GM12873 (cell line): ENCODE data around the gene DAPP1.

Experiments
- CTCF ChIP-seq: IDR thresholded peaks from 2 replicates; pipeline ENCODE4 v1.5.1; 2012; ENCODE audit warnings: low read depth, mild to moderate bottlenecking, moderate library complexity, low read length, control low read depth; ENCODE audit not compliant: insufficient read depth; ENCODE audit errors: missing control alignments

Gene DAPP1

GRCh38 chr4:99826016-99826415 lies 9.4 kb downstream of the DAPP1 start:
- no peak for TF ChIP-seq CTCF

- TF ChIP-seq CTCF: no peak
Observed at GRCh38 chr4:99827454-99827853, 10.8 kb downstream of the DAPP1 start.

GRCh38 chr4:99827857-99828256 lies 11.2 kb downstream of the DAPP1 start:
- no peak for TF ChIP-seq CTCF

GRCh38 chr4:99828477-99828876 lies 11.8 kb downstream of the DAPP1 start:
- no peak for TF ChIP-seq CTCF

GRCh38 chr4:99832321-99832720 lies 15.7 kb downstream of the DAPP1 start:
- no peak for TF ChIP-seq CTCF

- no peak for TF ChIP-seq CTCF
Observed at GRCh38 chr4:99832758-99833157, 16.1 kb downstream of the DAPP1 start.

GRCh38 chr4:99833756-99834155 lies 17.1 kb downstream of the DAPP1 start:
- TF ChIP-seq CTCF: no peak
